GM19452 (cell line): ENCODE measurements around the gene STPG3.

Experiments
- ATAC-seq: cut with Tn5 transposase; IDR thresholded peaks from one replicate; pipeline ENCODE4 v1.9.1; 2021; ENCODE audit not compliant: unreplicated experiment

The STPG3 gene

DNA sequence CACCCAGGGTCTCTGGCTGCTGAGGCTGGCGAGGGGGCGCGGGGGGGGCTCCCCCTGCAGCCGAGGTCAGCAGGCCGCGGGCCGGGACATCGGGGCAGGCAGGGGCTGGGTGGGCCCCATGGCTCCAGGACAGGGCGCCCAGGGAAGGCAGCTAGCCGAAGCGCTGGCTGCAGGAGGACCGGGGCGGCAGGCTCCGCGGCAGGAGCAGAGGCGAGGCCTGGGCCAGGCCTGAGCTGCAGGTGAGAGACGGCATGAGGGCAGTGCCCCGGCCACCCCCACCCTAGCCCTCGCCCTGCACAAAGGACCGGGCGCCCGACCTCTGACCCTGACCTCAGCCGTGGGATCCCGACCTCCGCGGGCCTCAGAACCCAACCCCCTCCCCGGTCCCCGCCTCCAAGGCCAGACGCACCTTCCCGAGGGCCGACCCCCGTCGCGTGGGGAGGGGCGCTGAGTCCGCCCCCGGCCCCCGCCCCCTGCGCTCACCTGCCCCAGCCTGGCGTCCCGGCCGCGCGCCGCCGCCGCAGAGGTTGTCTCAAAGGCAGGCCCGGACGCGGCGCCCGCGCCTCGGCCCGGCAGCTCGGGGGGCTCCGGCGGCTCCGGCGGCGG, 29.5 kb upstream of the STPG3 start:
- ATAC-seq: no peak

DNA sequence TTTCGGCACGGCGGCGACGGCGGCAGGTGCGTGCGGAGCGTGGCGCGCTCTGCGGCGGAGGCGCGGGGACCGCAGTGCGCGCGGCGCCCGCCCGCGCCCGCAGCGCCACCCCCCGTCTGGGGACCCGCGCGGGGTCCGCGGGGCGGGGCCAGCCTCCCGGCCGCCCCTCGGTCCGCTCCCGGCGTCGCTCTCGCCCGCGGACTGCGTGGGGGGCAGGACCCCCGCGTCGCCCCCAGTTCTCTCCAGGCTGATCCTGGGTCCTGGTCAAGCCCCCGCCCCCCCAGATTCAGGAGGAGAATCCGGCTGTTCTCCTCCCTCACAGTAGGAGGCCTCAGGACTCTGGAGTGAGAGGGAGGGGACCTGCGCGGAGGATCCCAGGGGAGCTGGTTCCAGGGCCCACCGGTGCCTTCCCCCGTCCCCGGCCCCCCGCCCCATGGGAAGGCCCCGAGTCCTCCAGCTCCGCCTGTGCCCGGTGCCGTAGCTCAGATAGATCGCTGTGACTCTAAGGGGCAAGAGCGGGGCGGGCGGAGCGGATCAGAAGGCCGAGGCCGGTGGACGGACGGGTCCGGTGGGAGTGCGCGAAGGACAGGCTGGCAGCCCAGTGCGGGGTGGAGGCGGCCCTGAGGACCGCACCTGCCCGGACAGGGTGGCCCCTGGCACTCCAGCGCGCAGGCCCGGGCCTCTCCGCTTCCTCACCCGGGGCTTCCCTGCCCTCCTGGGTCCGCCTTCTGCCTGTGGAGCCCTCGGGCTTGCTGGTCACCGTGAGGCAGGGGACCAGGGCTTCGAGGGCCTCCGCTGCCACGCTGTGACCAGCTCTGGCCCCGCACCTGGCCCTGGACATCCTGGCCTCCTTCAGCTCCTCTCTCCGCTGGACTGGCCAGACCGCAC, 28.7 kb upstream of the STPG3 start, which contains the start of gene RNF208:
Gene RNF208 (minus strand): TSS at position 51 of the 888 bp plus-strand sequence. CDS start 1,028 bp downstream, outside the sequence.
- peak; percentile 1 for ATAC-seq

- peak; percentile 62 for ATAC-seq
Observed at GRCh38 chr9:137223078-137223970, 27.8 kb upstream of the STPG3 start.

- ATAC-seq: no peak
Observed at GRCh38 chr9:137224830-137225694, 26.0 kb upstream of the STPG3 start, which contains the start of gene CYSRT1. Gene CYSRT1 (plus strand): TSS chr9:137225174. CDS start chr9:137225622, 448 bp downstream.

DNA sequence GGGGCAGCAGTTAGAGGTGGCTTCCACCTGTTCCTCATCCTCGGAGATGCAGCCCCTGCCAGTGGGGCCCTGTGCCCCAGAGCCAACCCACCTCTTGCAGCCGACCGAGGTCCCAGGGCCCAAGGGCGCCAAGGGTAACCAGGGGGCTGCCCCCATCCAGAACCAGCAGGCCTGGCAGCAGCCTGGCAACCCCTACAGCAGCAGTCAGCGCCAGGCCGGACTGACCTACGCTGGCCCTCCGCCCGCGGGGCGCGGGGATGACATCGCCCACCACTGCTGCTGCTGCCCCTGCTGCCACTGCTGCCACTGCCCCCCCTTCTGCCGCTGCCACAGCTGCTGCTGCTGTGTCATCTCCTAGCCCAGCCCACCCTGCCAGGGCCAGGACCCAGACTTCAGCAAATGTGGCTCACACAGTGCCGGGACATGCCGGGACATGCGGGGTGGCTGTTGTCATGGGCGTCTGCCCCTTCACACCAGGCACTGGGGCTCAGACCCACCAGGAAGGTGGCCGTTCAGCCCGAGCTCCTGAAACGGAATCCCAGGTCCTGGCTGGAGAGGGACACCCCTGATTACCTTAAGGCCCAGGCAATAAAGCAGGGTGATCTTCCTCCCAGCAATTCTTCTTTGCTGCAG, 25.3 kb upstream of the STPG3 start:
- no peak for ATAC-seq

DNA sequence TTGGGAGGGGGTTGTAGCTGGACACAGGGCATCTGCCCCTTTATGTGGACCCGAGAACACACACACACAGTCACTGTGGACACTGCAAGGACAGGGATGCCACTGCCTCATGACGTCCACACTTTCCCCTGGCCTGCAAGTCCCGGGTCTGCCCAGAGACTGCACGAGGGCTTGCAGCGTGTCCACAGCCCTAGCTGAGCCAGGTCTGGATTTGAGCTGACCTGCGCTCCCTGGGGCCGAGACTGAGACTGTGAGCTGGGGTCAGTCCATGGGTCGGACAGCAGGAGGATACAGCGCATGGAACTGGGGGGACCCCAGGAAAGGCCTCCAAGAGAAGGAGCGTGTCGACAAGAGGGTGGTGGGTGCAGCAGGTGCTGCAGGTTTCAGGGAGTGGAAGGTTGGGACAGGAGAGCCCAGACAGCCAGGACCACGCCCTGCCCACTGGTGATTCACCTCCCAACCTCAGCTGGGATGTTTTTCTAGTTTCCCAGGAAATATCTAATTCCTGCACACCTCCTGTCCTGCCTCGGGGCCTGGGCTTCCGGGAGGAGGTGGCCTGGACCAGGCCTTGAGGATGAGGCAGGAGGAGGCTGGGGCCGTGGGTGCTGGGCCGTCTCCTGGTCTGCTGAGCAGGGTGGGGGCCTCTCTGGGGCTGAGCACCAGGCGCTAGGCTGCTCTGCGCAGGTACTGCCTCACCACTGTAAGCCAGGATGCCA, 24.6 kb upstream of the STPG3 start:
- no peak for ATAC-seq

GRCh38 chr9:137227054-137227852, 23.8 kb upstream of the STPG3 start, which contains the start of gene RNF224:
Gene RNF224 (plus strand): TSS chr9:137227502. CDS start chr9:137228336, 834 bp downstream.
- ATAC-seq: no peak

DNA sequence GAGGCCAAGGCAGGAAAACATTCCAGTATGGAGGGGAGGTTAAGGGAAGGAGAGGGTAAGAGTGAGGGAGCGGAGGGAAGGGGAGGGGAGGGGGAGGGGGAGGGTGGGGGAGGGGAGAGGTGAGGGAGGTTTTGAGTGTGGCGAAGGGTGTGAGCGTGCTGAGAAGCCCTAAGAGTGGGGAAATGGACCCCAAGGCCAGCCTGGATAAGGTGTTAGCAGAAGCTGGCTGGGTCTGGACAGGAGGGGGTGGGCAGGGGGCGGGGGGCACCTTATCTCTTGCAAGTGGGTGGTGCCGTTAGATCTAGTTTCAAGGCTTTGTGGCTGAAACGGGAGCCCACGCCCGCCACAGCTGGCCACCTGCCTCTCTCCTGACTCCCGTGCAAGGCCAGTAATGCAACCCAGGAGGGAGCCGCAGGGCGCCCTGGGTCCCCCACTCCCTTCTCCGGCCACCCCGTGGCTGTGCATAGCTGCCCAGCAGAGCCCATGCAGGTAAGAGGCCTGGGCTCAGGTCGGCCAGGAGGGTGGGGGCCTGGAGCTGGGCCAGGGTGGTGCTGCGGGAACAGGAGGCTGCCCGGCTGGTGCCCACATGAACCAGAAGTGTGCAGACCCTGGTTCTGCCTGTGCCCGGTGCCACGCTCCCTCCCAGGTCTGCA, 23.1 kb upstream of the STPG3 start:
- no peak for ATAC-seq

DNA sequence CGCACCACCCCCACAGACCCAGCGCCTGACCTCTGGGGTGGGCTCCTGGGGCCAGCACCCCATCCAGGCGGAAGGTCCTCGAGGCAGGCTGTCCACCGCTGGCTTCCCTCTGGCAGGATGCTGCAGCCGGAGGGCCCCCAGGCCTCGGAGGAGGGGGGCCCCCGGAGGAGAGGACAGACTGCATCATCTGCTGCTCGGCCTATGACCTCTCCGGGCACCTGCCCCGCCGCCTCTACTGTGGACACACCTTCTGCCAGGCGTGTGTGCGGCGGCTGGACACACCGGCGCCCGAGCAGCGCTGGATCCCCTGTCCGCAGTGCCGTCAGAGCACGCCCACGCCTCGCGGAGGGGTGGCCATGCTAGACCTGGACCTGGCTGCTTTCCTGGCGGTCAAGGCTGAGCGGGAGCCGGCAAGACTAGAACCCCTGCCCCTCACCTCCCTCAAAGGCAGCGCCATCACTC, 22.5 kb upstream of the STPG3 start:
- no peak for ATAC-seq

DNA sequence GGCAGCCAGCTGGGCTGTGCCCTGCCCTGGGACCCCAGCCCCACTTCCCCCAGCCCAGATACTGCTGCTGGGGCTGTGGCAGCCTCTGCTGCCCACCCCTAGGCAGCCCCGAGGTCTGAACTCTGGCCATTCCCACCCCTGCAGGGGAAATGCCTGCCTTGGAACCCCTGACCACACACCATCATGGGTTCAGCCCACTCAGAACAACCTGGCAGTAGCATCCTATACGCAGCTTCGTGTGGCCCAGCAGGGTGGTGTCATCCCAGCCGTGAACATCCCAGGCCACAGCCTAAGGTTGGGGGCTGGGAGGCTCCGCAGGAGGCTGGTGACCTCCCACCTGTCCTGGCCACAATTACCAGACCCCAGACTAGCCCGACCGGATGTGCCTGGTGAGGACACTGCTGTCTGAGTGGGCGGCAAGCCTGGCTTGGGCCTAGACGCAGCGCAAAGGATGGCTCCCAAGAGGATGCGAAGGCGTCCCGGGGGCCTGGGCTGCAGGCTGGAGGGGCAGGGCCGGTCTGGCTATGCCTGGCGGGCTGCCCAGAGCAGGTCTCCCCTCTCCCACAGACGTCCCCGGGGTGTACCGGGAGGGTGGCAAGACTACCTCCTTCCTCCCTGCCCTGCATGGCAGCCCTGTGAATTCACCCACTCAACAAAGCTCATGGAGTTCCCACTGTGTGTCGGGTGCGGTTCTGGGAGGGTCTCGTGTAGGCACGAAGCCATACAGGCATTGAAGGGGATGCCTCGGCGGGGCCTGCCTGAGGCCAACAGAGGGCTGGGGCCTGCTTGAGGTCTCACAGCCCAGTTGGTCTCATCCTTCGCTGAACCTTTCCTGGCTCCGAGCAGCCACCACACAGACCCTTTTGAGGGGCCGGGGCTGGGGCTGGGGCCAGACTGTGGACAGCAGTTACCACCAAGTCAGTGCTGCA, 21.9 kb upstream of the STPG3 start:
- no peak for ATAC-seq

DNA sequence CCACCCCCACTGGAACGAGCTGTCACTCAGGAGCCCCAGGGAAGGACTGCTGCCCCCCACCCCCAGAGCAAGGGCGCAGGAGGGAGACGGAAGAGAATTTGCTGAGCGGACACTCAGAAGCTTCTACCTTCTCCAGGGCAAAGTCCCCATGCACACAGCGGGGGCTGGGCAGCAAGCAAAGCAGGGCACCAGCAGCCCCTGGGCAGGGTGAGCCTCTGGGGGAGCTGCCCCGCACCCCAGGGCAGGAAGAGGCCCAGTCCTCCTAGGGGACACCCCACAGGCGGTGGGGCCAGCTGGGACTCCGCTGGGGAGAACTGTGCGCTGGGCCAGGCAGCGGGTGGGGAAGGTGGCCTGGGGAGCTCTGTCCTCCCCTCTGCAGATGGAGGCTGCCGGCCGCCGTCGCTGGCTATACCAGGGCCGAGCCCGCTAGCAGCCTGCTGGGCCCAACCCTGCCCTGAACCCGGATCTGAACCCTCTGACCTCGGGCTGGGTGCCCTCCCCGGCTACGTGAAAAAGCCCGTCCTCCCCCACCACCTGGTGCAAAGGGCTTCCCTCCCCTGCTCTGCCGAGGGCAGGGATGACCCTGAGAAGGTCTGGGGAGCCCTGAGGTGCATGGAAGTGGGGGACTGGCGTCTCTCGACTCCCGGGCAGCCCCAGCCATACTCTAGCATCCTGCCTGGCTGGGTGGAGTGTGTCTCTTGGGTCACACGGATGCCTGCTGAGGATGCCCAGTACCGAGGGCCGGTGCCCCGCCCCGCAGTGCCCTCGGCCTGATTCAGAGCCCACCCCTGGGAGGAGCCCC, 21.0 kb upstream of the STPG3 start:
- ATAC-seq: no peak

GRCh38 chr9:137230705-137231371, 20.2 kb upstream of the STPG3 start, which contains the start of gene SLC34A3:
Gene SLC34A3 (plus strand): TSS chr9:137230901. CDS start chr9:137231703, 802 bp downstream.
- no peak for ATAC-seq

DNA sequence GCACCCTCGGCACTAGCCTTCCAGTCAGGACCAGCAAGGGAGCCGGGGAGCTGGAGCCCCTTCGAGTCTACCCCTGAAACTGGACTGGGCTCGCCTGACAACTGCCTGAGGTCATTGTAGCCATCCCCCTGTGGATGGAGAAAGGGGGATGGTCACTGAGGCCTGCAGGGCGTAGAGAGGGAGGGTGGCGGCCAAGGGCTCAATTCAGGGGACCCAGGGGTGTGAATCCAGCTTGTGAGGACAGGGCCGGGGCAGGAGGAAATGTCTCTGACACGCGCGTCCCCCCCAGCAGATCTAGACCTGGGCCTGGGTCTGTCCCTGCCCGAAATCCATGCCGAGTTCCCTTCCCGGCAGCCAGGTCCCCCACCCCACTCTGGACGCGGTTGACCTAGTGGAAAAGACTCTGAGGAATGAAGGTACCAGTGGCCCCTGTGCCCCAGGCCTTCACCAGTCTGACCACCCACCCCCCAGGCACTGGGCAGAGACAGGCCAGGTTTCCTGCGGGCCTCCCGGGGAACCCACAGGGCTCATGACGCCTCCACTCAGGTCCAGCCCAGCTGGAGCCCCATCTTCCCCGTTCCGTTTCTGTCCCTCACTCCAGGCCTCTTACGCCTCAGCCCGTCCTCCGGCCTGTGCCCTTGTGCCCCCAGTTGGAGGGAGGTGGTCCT, 19.6 kb upstream of the STPG3 start:
- no peak for ATAC-seq

DNA sequence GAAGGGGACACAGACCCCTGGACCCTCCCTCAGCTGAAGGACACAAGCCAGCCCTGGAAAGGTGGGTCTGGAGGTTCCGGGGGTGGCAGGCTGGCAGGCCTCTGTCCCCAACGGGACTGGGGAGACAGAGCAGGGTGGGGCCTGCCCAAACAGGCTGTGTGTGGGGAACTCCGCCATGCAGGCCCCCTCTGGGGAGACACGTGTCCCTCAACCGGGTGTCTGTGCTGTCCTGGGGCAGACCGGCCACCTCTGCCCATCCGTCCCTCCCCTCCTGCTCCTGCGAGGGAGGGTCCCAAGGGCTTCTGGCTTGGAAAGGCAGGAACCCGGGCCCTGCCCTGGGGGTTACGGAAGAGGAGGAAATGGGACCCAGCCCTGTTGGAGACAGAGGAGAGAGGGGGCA, 19.0 kb upstream of the STPG3 start:
- no peak for ATAC-seq
